Islet of Langerhans (tissue), 1 donor: Measurements from ENCODE around the gene RTBDN.

Experiments used
- FAIRE-seq: peaks from one replicate; lab custom pipeline; 2011; peaks lifted over from hg19 to GRCh38; lab: Jason Lieb, UNC

RTBDN gene

GRCh38 chr19:12834566-12834943, at the start of gene RTBDN:
RTBDN (minus strand) TSS chr19:12834579; CDS start chr19:12829979, 4,600 bp downstream.
- no peak for FAIRE-seq

GRCh38 chr19:12882589-12882988, 48.2 kb upstream of the RTBDN start:
- no peak for FAIRE-seq

- FAIRE-seq, result no peak
Observed at GRCh38 chr19:12881172-12881808, 46.9 kb upstream of the RTBDN start, which contains the start of gene DNASE2. DNASE2 (minus strand) TSS chr19:12881449; CDS start chr19:12881375, 74 bp downstream.

- FAIRE-seq, result no peak
Observed at GRCh38 chr19:12880551-12881171, 46.3 kb upstream of the RTBDN start.

- no peak for FAIRE-seq
Observed at GRCh38 chr19:12875086-12875485, 40.7 kb upstream of the RTBDN start.

- no peak for FAIRE-seq
Observed at GRCh38 chr19:12873891-12874745, 39.7 kb upstream of the RTBDN start.

- FAIRE-seq, result no peak
Observed at GRCh38 chr19:12872941-12873890, 38.8 kb upstream of the RTBDN start.

GRCh38 chr19:12872255-12872654, 37.9 kb upstream of the RTBDN start:
- no peak for FAIRE-seq

GRCh38 chr19:12871681-12872080, 37.3 kb upstream of the RTBDN start:
- FAIRE-seq, result no peak

GRCh38 chr19:12868540-12869112, 34.2 kb upstream of the RTBDN start:
- FAIRE-seq, result no peak

- FAIRE-seq, result no peak
Observed at GRCh38 chr19:12867120-12868099, 33.0 kb upstream of the RTBDN start.

- no peak for FAIRE-seq
Observed at GRCh38 chr19:12866416-12867119, 32.2 kb upstream of the RTBDN start.

- no peak for FAIRE-seq
Observed at GRCh38 chr19:12865746-12866415, 31.5 kb upstream of the RTBDN start.

- FAIRE-seq, result no peak
Observed at GRCh38 chr19:12864721-12865715, 30.6 kb upstream of the RTBDN start.

GRCh38 chr19:12864143-12864542, 29.8 kb upstream of the RTBDN start:
- no peak for FAIRE-seq

GRCh38 chr19:12859546-12859945, 25.2 kb upstream of the RTBDN start:
- FAIRE-seq, result no peak

GRCh38 chr19:12858041-12858928, 23.9 kb upstream of the RTBDN start:
- no peak for FAIRE-seq
